Measurements from ENCODE around the gene AFAP1.

The AFAP1 gene

GRCh38 chr4:7775396-7775795 is 164.3 kb downstream of the AFAP1 start:
- TF ChIP-seq ZFX (IDR thresholded peaks at IDR 0.05; ENCODE audit: borderline replicate concordance) (no peak), CTCF (IDR thresholded peaks at IDR 0.05) (no peak)
- H3K27ac ChIP-seq, result no peak overlapping the region

- TF ChIP-seq ZFX (IDR thresholded peaks at IDR 0.05; ENCODE audit: borderline replicate concordance) (no peak), CTCF (IDR thresholded peaks at IDR 0.05) (no peak)
- no peak overlapping the region for H3K27ac ChIP-seq
Measured at GRCh38 chr4:7774301-7775294, 165.1 kb downstream of the AFAP1 start.

GRCh38 chr4:7773401-7774180 is 166.1 kb downstream of the AFAP1 start:
- TF ChIP-seq ZFX (IDR thresholded peaks at IDR 0.05; ENCODE audit: borderline replicate concordance), result no peak
- no peak for TF ChIP-seq CTCF (IDR thresholded peaks at IDR 0.05)
- H3K27ac ChIP-seq, result no peak overlapping the region

GRCh38 chr4:7772711-7773385 is 166.8 kb downstream of the AFAP1 start:
- TF ChIP-seq ZFX (IDR thresholded peaks at IDR 0.05; ENCODE audit: borderline replicate concordance), result no peak
- no peak for TF ChIP-seq CTCF (IDR thresholded peaks at IDR 0.05)
- H3K27ac ChIP-seq, result no peak overlapping the region

- H3K27ac ChIP-seq, result no peak overlapping the region
- TF ChIP-seq CTCF (IDR thresholded peaks at IDR 0.05) (no peak), ZFX (IDR thresholded peaks at IDR 0.05; ENCODE audit: borderline replicate concordance) (no peak)
Measured at GRCh38 chr4:7771541-7772507, 167.8 kb downstream of the AFAP1 start.

GRCh38 chr4:7771056-7771455 is 168.6 kb downstream of the AFAP1 start:
- TF ChIP-seq ZFX (IDR thresholded peaks at IDR 0.05; ENCODE audit: borderline replicate concordance) (no peak), CTCF (IDR thresholded peaks at IDR 0.05) (no peak)
- H3K27ac ChIP-seq, result no peak overlapping the region
